ENCODE results near the gene RPP30. TPM values are rescaled to one million over a fixed set of nuclear protein-coding genes. Genes with fewer than 3 reads are reported as not detected.

The RPP30 gene
- total RNA-seq, 4 donors from 2014 or later: 34.4 to 57.5 (median 38.7) TPM

- H3K27ac ChIP-seq: no peak overlapping the region
- WGBS: 70% methylated on average over 8 of the region's 8 CpGs
- no peaks in the 10 kb centered on the region for H3K27me3 ChIP-seq
- no peak overlapping the region for H3K4me3 ChIP-seq
- no peak for DNase-seq (ENCODE audit: low spot score in 2 of 2)
- TF ChIP-seq EP300 (IDR thresholded peaks at IDR 0.05) (no peak), POLR2A (IDR thresholded peaks at IDR 0.05) (no peak), CTCF (IDR thresholded peaks at IDR 0.05) (no peak), POLR2AphosphoS5 (IDR thresholded peaks at IDR 0.05) (no peak)
- H3K9me3 ChIP-seq: no peaks in the 10 kb centered on the region
- H3K36me3 ChIP-seq: no peaks in the 10 kb centered on the region
- H3K4me1 ChIP-seq: no peaks in the 10 kb centered on the region
These were observed 45.6 kb downstream of the RPP30 start for GRCh38 chr10:90917238-90917967.

DNA sequence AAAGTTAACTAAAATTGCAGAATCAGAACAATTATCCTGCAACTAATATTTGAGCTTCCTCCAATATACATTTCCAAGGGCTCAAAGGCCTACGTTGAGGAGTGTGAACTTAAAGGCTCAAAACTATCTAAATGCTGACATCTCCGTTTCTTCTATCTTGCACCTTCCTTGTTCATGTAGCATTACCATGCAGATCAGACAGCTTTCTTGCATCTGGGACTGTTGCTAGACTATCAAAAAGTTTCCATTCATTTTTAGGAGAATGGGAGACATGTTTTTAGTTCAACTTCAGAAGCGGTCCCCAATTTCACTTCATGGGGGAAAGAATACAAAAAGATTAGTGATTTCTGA, 46.2 kb downstream of the RPP30 start:
- Histone ChIP-seq H3K9me3 (no peaks in the 10 kb centered on the region), H3K27me3 (no peaks in the 10 kb centered on the region), H3K27ac (no peak overlapping the region), H3K4me1 (no peaks in the 10 kb centered on the region), H3K36me3 (no peaks in the 10 kb centered on the region), H3K4me3 (no peak overlapping the region)
- 96% methylated on average over 3 of the region's 3 CpGs for WGBS
- DNase-seq (ENCODE audit: low spot score in 2 of 2): no peak
- TF ChIP-seq CTCF (IDR thresholded peaks at IDR 0.05): no peak
- no peak for TF ChIP-seq POLR2A (IDR thresholded peaks at IDR 0.05)
- TF ChIP-seq POLR2AphosphoS5 (IDR thresholded peaks at IDR 0.05): no peak
- TF ChIP-seq EP300 (IDR thresholded peaks at IDR 0.05): no peak

DNA sequence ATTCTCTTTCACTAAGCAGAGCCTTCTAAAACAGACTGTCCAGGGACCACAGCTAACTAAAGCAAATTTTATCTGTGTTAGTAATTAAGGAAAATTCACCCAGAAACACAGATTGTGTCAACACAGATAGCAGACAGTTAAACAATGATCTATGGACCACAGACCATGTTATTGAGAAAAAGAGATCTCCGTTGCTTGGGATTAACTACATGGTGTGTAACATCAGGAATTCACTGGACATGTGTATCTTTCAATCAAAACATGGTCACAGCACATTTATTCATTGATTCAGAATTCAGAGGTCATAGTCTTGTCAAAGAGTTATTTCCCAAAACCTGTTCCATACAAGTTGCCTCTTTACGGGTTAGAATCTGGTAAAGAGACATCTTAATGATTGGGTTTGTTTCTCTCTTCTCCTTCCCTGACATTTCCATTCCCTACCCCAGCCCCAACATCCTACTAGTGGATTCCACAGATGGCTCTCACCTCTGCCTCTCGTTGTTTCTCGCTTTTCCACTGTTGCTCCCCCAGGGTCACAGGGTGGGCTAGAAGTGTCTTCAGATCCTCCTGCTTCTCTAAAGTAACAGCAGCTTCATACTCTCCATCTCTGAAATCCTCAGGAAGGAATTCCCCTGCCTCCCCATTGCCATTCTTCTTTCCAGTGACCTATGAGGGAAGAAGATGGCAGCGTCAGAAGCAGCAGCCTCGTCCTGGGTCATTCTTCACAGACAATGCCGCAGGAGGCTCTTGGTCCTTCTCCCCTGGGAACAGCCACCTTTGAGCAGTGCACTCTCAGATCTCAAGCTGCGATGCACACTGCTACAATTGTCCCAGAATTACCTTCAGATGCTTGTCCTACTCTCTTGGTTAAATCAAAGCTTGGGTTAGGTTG, 48.2 kb downstream of the RPP30 start:
- DNase-seq (ENCODE audit: low spot score in 2 of 2): no peak
- 82% methylated on average over 8 of the region's 8 CpGs for WGBS
- no peaks in the 10 kb centered on the region for H3K27me3 ChIP-seq
- H3K9me3 ChIP-seq: no peaks in the 10 kb centered on the region
- TF ChIP-seq POLR2AphosphoS5 (IDR thresholded peaks at IDR 0.05): no peak
- no peak for TF ChIP-seq POLR2A (IDR thresholded peaks at IDR 0.05)
- TF ChIP-seq CTCF (IDR thresholded peaks at IDR 0.05): no peak
- TF ChIP-seq EP300 (IDR thresholded peaks at IDR 0.05): no peak
- H3K36me3 ChIP-seq: no peaks in the 10 kb centered on the region
- no peak overlapping the region for H3K4me3 ChIP-seq
- no peak overlapping the region for H3K27ac ChIP-seq
- H3K4me1 ChIP-seq: no peaks in the 10 kb centered on the region

DNA sequence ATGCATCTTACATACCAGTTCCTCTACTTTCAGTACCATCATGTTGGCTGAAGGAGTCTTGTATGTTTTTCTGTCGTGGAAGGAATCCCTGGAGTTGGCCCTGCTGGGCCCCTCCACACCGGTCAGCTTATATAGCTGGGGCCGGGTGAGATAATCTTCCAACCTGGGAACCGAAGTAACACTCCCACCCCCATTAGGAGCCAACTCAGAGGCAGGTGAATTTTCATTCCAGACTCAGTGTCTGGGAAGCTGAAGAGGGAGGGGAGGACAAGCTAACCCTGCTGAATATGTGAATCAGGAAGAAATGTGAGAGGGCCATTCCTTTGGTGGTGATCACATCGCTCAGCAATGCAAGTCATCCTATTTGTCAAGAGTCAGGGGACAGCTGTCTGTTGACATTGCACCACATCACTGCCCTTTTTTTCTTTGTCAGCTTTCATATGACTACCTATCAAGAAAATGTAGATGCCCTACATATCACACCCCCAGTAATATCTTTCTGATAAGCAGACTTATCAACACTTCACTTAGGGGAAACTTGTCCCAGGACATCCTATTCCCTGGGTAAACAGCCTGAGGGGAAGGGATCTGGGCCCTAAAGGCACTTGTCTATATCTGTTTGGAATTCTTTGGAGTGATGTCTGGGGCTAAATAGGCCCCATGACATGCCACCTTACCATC, 49.4 kb downstream of the RPP30 start, which contains the start of gene ANKRD1:
ANKRD1 (minus strand) TSS at position 102 of the 681 bp plus-strand sequence; CDS start at position 42, 60 bp downstream.
- 69% methylated on average over 5 of the region's 5 CpGs for WGBS
- no peaks in the 10 kb centered on the region for H3K27me3 ChIP-seq
- H3K36me3 ChIP-seq: no peaks in the 10 kb centered on the region
- no peaks in the 10 kb centered on the region for H3K4me1 ChIP-seq
- H3K4me3 ChIP-seq: no peak within 1 kb of the TSS
- TF ChIP-seq EP300 (IDR thresholded peaks at IDR 0.05): no peak
- TF ChIP-seq CTCF (IDR thresholded peaks at IDR 0.05): no peak
- TF ChIP-seq POLR2AphosphoS5 (IDR thresholded peaks at IDR 0.05): no peak
- TF ChIP-seq POLR2A (IDR thresholded peaks at IDR 0.05): no peak
- no peaks in the 10 kb centered on the region for H3K9me3 ChIP-seq
- H3K27ac ChIP-seq: no peak within 1 kb of the TSS
- no peak for DNase-seq (ENCODE audit: low spot score in 2 of 2)
